GM21619 (cell line): ENCODE results near the gene ATMIN.

Source experiments
- ATAC-seq: cut with Tn5 transposase; IDR thresholded peaks from one replicate; pipeline ENCODE4 v1.9.1; 2021; ENCODE audit not compliant: unreplicated experiment

ATMIN gene, protein sequence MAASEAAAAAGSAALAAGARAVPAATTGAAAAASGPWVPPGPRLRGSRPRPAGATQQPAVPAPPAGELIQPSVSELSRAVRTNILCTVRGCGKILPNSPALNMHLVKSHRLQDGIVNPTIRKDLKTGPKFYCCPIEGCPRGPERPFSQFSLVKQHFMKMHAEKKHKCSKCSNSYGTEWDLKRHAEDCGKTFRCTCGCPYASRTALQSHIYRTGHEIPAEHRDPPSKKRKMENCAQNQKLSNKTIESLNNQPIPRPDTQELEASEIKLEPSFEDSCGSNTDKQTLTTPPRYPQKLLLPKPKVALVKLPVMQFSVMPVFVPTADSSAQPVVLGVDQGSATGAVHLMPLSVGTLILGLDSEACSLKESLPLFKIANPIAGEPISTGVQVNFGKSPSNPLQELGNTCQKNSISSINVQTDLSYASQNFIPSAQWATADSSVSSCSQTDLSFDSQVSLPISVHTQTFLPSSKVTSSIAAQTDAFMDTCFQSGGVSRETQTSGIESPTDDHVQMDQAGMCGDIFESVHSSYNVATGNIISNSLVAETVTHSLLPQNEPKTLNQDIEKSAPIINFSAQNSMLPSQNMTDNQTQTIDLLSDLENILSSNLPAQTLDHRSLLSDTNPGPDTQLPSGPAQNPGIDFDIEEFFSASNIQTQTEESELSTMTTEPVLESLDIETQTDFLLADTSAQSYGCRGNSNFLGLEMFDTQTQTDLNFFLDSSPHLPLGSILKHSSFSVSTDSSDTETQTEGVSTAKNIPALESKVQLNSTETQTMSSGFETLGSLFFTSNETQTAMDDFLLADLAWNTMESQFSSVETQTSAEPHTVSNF

DNA sequence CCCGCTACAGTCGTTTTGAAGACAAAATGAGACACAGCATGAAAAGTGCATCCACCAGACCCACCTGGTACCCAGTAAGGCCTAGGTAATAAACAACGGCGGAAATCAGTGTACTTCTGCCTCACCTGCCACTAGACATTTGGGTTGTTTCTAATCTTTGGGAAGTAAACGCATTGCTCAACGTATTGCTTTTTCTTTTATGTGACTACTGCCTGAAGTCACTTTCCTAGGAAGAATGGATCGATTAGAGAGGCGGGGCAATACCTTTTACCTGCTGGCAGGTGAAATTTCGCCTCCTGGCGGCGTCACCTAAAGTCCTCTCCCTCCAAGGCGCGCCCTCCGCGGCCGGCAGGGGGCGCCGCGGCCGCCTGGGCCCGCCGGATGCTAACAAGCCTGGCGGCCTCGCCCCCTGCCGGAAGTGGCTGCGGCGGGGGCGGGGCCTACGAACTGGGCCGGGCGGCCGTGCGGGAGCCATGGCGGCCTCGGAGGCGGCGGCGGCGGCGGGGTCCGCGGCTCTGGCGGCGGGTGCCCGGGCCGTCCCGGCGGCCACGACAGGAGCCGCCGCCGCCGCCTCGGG, at the start of gene ATMIN:
Gene ATMIN (plus strand): TSS at position 445 of the 577 bp plus-strand sequence. CDS start 29 bp downstream, at position 474.
- ATAC-seq = peak; percentile 87

DNA sequence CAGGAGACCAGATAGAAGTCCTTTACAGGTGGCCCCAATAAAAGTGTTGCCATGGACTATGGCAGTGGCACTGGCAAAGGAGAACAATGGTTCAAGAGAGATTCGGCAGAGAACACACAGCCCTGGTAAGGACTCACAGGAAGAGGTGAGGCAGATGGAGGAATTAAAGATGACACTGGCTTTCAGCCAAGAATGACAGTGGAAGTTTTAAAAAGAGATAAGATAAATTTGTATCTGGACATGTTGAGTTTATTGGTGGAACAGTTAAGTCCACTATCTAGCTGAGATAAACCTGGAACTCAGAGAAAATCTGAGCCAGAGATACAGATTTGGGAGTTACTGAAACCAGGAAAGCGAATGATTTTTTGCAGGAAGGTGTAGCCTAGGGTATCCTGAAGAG, 49.1 kb upstream of the ATMIN start:
- no peak for ATAC-seq

DNA sequence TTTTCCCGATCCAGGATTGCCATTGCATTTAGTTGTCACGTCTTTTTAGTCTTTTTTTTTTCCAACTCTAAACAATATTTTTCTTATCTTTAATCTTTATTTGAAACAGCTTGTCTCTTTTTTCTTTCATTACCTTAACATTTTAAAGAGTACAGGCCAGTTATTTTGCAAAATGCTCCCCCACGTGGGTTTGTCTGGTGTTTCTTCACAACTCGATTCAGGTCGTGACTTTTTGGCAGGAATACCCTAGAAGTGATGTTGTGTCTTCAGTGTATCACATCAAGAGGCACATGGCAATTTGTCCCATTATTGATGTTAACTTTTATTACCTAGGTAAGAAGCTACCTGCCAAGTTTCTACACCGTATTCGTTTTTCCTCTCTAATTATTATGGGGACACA, 46.9 kb upstream of the ATMIN start:
- no peak for ATAC-seq

DNA sequence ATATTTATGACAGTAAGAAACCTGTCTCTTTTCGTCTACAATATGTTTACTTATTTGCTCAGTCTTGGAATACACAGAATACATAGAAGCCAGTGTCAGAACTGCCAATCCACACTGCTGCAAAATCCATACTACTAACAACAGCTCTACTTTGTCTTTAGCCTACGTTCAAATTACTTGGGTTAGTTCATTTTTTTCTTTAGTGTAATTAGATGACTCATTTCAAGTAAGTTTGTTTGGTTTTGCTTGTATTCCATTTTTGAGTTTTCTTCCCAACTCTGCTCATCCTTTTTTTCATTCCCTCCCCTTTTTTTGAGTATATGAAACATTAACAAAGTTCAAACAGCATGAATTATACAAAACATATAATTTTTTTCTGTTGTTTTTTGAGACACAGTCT, 45.8 kb upstream of the ATMIN start:
- no peak for ATAC-seq

DNA sequence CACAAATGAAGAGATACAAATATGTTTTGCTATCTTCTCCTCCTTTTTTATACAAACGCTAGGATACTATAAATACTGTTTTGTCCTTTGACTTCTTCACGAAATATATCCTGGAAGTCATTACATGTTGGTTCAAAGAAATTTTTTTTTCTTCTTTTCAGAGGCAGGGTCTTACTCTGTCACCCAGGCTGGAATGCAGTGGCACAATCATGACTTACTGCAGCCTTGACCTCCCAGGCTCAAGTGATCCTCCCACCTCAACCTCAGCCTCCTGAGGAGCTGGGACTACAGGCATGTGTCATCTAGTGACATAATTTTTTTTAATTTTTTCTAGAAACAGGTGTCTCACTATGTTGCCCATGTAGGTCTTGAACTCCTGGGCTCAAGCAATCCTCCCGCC, 45.1 kb upstream of the ATMIN start:
- no peak for ATAC-seq

DNA sequence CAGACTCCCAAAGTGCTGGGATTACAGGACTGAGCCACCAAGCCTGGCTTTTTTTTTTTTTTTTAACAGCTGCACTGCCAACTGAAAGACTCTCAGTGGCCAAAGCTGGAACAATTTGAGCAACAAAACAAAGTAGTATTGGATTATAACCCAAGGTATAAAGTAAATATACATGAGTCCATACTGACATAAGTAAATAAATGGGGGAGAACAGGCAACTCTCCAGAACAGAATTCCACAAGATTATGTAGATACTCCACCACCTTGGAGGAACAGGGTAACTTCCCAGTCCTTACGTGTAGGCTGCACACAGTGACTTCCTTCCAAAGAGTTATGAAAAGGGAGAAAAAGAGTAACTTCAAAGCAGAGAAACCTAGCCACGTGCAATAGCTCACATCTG, 44.7 kb upstream of the ATMIN start:
- ATAC-seq = no peak

DNA sequence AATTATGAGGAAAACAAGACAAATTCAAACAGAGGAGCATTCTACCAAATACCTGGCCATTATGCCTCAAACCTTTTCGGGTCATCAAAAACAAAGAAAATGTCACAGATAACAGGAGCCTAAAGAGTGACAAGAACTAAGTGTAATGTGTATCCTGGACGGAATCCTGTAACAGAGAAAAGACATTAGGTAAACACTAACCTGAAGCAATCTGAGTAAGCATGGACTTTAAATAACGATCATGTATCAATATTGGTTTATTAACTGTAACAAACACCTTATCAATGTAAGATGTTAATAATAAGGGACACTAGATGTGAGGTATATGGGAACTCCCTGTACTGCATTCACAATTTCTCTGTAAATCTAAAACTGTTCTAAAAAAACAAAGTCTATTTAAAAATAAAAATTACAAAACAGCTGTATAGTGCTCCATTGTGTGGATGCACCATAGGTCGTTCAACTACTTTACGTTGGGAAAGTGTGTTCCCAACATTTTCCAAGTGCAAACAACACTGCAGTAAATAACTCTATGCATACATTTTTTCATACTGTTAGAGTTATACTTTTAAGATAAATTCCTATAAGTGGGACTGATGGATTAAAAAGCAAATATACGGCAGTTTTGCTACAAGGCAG, 43.7 kb upstream of the ATMIN start:
- no peak for ATAC-seq

DNA sequence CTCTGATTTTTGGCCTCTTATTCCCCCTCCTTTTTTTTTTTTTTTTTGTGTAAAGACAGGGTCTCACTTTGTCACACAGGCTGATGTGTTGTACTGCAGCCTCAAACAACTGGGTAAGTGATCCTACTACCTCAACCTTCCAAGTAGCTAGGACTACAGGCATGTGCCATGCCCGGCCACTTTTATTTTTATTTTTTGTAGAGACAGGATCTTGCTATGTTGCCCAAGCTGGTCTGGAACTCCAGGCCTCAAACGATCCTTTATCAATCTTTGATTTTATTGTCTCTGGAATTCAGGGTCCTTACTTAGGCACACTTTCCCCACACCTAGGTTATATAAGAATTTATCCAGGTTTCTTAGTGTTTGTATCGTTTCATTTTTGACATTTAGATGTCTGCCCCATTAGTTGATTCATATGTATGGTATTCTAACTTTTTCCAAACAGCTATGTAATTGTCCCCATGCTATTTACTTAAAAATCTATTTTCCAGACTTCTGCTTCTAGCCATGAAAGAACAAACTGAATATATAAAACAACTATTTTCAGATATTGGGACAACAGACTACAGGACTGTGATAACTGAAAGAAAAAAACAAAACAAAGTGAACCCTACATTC, 42.9 kb upstream of the ATMIN start:
- no peak for ATAC-seq

DNA sequence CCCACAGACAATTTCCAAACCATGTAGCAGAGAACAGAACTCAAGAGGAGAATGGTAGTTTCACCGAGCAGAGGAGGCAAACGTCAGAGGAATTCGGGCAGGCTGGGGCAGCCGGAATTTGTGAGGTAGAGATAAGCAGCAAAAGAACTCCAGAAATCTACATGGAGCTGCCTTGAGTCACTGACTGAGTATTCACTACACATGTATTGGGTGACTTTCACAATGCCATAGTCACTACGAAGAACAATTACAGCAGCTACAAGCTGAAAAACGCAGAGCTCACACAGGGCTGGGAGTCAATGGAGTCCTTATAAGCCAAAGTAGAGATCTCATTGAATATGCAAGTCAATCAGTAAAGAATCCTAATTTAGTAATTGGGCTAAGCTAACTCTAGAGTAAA, 42.3 kb upstream of the ATMIN start:
- no peak for ATAC-seq

DNA sequence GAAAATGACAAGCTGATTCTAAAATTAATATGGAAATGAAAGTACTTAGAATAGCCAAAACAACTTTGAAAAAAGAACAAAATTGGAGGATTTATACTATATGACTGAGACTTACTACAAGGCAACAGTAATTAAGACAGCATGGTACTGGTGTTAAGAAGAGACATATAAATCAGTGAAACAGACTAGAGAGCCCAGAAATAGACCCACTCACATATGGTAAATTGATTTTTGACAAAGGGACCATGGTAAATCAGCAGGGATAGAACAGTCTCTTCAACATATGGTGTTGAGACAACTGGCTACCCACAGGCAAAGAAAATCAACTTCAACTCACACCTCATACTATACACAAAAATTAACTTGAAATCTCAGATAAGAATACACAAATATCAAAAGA, 41.8 kb upstream of the ATMIN start:
- ATAC-seq = no peak

DNA sequence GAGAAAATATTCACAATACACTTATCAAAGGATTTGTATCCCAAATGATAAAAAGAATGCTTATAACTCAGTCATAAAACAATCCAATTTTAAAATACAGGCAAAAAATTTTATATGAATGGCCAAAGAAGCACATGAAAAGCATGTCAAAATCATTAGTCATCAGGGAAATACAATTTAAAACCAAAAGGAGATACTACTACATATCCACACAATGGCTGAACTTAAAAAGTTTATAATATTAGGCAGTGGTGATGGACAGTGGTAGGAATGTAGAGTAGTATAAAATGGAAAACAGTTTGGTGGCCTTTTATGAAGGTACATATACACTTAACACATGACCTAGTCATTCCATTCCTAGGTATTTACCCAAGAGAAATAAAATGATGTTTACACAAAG, 41.2 kb upstream of the ATMIN start:
- ATAC-seq = no peak

DNA sequence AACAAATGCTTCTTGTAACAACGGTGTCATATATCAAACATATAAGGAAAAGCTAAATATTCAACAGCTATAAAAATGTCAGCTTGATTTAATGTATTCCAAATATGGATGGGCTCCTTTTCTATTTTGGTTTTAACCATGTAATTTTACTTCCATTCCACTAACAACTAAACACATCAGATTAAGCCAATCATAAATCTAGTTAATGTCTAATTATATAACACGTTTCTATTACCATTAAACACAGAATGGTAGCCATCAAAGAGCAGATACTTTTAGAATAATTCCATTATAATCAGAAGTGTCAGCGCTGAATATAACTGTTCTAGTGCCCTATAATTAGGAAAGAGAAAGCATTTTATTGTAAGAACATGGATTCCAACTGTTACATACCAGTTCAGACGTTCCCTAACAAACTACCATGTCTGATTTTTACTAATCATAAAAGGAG, 38.9 kb upstream of the ATMIN start:
- no peak for ATAC-seq

DNA sequence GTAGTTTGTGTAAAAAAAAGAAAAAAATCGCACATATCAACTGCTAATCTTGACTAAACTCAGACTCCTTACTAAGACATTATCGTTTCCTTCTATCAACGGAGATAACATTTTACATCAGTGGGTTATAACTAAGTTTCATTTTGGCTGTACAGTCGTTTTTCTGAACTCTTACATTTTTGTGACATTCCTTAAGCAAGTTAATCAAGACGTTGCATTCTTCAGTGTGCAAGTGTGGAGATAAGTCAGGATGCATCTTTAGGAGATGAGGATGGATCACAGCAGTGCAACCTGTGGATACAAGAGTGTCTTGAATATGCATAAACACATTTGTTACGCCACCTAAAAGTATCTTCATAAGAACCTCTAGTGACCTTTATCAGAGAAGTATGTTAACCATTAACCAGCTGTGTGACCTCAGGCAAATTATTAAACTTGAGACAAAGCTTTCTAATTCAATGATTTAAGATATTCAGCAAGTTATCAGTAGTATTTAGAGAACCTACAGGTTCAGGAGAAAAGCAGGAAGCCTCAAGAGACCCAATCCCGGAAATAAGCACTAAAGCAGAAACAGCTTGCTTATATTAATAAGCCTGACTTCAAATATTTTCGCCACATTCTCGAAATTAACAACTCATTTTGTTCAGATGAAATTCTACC, 38.4 kb upstream of the ATMIN start:
- ATAC-seq = peak; percentile 63

DNA sequence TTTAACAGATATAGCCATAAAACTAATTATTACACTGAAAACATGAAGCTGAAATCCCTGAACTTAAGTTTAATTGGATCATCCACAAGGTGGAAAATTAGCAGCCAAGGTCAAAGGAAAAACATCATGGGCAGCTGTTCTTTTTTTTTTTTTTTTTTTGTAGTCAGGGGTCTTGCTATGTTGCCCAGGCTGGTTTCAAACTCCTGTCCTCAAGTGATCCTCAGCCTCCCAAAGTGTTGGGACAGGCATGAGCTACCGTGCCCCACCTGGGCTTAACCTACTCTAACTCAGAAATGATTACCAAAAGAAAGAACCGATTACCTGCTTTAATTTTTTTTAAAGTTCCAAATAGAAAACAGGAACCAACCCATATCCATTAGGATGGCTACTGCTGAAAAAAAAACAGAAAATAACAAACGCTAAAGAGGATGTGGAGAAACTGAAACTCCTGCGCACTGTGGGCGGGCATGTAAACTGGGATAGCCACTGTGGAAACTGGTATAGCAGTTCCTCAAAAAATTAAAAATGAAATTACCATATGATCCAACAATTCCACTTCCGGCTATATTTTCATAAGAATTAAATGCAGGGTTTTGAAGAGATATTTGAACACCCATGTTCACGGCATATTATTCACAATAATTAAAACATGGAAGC, 37.5 kb upstream of the ATMIN start:
- no peak for ATAC-seq

DNA sequence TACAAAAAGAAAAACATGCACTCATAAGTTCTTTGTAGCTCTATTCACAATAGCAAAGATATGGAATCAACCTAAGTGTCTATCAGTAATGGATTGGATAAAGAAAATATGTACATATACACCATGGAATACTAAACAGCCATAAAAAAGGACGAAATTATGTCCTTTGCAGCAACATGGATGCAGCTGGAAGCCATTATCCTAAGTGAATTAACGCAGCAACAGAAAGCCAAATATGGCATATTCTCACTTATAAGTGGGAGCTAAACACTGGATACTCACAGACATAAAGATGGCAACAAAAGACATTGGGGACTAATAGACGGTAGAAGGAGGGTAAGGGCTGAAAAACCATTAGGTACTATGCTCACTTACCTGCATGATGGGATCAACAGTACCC, 34.8 kb upstream of the ATMIN start:
- ATAC-seq = no peak

DNA sequence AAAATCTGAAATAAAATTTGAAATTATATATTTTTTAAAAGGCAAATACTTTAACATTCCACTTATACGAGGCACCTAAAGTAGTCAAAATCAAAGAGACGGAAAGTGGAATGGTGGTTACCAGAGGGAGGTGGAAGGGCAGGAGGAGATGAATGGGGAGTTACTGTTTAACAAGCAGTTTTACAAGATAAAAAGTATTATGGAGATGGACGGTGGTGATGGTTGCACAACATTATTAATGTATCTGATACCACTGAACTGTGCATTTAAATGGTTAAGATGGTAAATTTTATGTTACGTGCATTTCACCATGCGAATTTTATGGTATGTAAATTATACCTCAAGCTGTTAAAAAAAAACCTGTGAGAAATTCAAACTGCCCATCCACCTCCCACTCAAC, 34.3 kb upstream of the ATMIN start:
- no peak for ATAC-seq

DNA sequence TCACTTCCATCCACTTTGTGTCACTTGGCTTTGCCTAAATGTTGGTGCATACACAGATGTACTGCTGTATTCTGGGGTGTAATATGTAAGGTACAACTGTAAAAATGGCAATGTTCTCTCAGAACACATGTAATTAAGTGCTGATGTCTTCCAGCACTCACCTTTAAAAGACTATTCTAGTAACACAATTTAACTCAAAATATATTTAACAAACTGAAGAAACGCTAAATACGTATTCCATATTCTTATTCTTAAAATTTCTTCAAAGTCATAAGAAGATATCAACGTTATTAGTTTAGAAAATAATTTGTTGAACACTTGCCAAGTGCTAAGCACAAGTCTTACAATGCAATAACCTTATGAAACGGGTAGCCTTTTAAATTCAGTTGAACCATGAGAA, 32.6 kb upstream of the ATMIN start:
- ATAC-seq = no peak

DNA sequence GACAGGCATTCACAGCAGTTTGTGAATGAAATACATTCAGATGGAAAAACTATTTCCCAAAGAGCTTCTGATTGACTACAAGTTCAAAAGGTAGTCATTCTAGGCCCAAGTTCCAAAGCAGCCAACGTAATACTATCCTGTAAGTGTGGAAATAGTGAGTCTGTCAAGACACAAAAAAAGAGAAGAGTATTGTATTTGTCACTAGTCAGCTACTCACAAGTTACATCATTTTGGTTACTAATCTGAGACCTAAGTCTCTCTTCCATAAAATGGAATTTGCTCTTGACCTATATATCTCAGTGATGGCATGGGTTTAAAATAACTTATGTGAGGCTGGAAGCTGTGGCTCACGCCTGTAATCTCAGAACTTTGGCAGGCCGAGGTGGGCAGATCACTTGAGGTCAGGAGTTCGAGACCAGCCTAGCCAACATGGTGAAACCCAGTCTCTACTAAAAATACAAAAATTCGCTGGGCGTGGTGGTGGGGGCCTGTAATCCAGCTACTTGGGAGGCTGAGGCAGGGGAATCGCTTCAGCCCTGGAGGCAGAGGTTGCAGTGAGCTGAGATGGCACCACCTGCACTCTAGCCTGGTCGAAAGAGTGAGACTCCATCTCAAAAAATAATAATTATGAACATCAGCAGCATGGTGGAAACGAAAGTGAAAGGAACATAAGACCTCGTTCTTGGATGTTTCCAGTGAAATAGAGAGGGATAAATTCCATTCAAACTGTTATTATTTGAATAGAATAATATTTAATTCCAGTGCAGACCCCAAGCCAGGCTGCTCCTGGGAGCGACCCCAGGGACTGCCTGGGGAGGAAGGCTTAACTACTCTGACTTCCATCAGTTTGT, 31.8 kb upstream of the ATMIN start:
- ATAC-seq = no peak
